ENCODE results near the gene CTCFL. TPM values are rescaled to one million over a fixed set of nuclear protein-coding genes. Genes with fewer than 3 reads are reported as not detected.

Gene CTCFL
- total and polyA plus RNA-seq, 2 of the 13 experiments (the other 11 are each of a cell fraction or from before 2014, with no cell fraction given): 0.04 TPM; not detected in 1

- TF ChIP-seq ZNF691 (CRISPR knock-in tag; IDR thresholded peaks at IDR 0.05; ENCODE audit: borderline replicate concordance, low read depth) (no peak), HIC2 (CRISPR knock-in tag; IDR thresholded peaks at IDR 0.05; ENCODE audit: low read depth) (no peak), ZFP62 (CRISPR knock-in tag; IDR thresholded peaks at IDR 0.05) (no peak), MAFG (CRISPR knock-in tag; IDR thresholded peaks at IDR 0.05) (no peak), PRDM4 (CRISPR knock-in tag; IDR thresholded peaks at IDR 0.05; ENCODE audit: borderline replicate concordance) (no peak), DDIT3 (CRISPR knock-in tag; IDR thresholded peaks at IDR 0.05) (no peak), POLR2AphosphoS2 (IDR thresholded peaks at IDR 0.05; ENCODE audit: low read depth, low read length) (no peak), ZNF446 (CRISPR knock-in tag; IDR thresholded peaks at IDR 0.05) (no peak), ZNF652 (CRISPR knock-in tag; IDR thresholded peaks at IDR 0.05; ENCODE audit: borderline replicate concordance, low read depth) (0 out of 2 replicates have a peak, but pooled peaks have one; percentile 16), DPF2 (CRISPR knock-in tag; IDR thresholded peaks at IDR 0.05; ENCODE audit: borderline replicate concordance, low read depth) (no peak), NAIF1 (CRISPR knock-in tag; IDR thresholded peaks at IDR 0.05; ENCODE audit: borderline replicate concordance) (no peak), SIN3A (IDR thresholded peaks at IDR 0.05; ENCODE audit: borderline replicate concordance, low read depth, low read length) (0 out of 2 replicates have a peak, but pooled peaks have one; percentile 55), MBNL3 (CRISPR knock-in tag; conservative IDR thresholded peaks at IDR 0.05) (no peak), ZFAT (CRISPR knock-in tag; conservative IDR thresholded peaks at IDR 0.05) (no peak), ASH2L (IDR thresholded peaks at IDR 0.05; ENCODE audit: insufficient read length, low read depth, low read length) (peak; percentile 56), RARA (CRISPR knock-in tag; IDR thresholded peaks at IDR 0.05) (peak; percentile 75), STAT6 (CRISPR knock-in tag; IDR thresholded peaks at IDR 0.05; ENCODE audit: borderline replicate concordance) (no peak), FOXP4 (CRISPR knock-in tag; IDR thresholded peaks at IDR 0.05) (peak; percentile 22; the same call in 1 of the 2 replicates), IRF2 (CRISPR knock-in tag; IDR thresholded peaks at IDR 0.05) (0 out of 2 replicates have a peak, but pooled peaks have one; percentile 16)
These were observed 33.8 kb upstream of the CTCFL start (continued) for GRCh38 chr20:57558614-57559288.
